Measurements from ENCODE around the gene TNS2. TPM values are rescaled to one million over a fixed set of nuclear protein-coding genes. Genes with fewer than 3 reads are reported as not detected.

TNS2 gene
- total and polyA plus RNA-seq, 5 experiments from 2014 or later: 0.13 to 3.0 (median 1.3) TPM; not detected in 1

DNA sequence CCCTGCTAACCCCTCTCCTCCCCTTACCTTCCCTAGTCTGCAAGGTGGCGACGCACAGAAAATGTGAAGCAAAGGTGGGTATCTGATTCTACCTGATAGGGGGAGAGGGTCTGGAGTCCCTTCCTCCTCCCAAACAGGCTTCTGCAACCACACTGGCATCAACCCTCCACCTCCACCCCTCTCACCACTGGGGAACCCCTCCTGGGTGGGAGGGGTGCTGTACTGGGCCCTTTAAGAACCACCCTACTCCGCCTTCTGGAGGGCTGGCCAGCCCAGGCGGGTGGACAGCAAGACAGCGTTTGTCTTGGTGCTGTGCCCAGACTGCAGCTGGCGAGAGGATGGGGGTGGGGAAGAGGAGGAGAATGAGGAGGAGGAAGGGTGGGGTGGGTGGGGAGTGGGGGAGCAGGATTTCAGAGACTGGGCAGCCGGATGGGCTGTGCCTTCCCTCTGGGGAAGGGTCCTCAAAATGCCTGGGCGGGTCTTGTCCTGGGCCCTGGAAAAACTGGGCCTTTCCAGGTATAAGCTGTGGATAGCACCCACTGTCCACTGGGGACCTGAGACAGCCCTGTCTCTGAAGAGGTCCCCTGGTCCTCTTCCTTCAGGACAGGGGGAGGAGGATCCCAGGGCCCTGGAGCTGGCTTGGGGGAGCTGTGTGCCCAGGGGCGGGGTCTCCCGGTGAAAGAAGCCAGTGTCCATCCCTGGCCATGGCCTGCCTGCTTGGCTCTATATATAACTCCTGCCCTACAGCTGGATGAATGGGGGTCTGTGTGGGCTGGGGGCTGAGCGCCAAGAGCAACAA lies 2.8 kb downstream of the TNS2 start:
- DNase-seq (no peak), ATAC-seq (no peak)
- Mint-ChIP-seq H3K4me1 (peaks cover 7 to 21% (median 18%) of the 10 kb centered on the region in 4 donors), H3K4me3 (peak overlapping the region in 2 of 10 donors; percentile 34 to 43), H3K27ac (peak overlapping the region in 3 of 10 donors; percentile 29 to 65 (median 56)), H3K36me3 (no peaks in the 10 kb centered on the region), H3K9me3 (no peaks in the 10 kb centered on the region), H3K27me3 (peaks cover 0 to 2% (median 0%) of the 10 kb centered on the region in 5 donors)
- POLR2A ChIA-PET: interaction anchor here (0.9 to 3.9 kb wide), 4 partner anchors 14 to 268 kb away, joined by 3 to 16 read pairs (median 4); partner anchors contain the start of genes AAAS and SPRYD3

- no peaks in the 10 kb centered on the region for H3K9me3 Mint-ChIP-seq
- H3K4me3 Mint-ChIP-seq: peak overlapping the region; percentile 90 to 99 (median 96)
- DNase-seq: peak; percentile 39 to 81 (median 60)
- peaks cover 7 to 21% (median 17%) of the 10 kb centered on the region in 4 donors for H3K4me1 Mint-ChIP-seq
- peak; percentile 49 to 60 for ATAC-seq
- H3K27ac Mint-ChIP-seq: peak overlapping the region; percentile 82 to 97 (median 94)
- H3K36me3 Mint-ChIP-seq: no peaks in the 10 kb centered on the region
- H3K27me3 Mint-ChIP-seq: peaks cover 0 to 2% (median 0%) of the 10 kb centered on the region in 5 donors
- POLR2A ChIA-PET: interaction anchor here (0.5 to 3.9 kb wide), 13 partner anchors 9 to 472 kb away, joined by 3 to 16 read pairs (median 3); partner anchors contain the start of genes AAAS, IGFBP6 and SPRYD3
Measured at GRCh38 chr12:53053218-53054111, 3.6 kb downstream of the TNS2 start.

GRCh38 chr12:53054112-53054878 lies 4.4 kb downstream of the TNS2 start:
- Mint-ChIP-seq H3K36me3 (no peaks in the 10 kb centered on the region), H3K27me3 (peaks cover 0 to 2% (median 0%) of the 10 kb centered on the region in 5 donors), H3K27ac (peak overlapping the region; percentile 82 to 97 (median 94)), H3K9me3 (no peaks in the 10 kb centered on the region), H3K4me3 (peak overlapping the region; percentile 90 to 99 (median 96)), H3K4me1 (peaks cover 7 to 21% (median 16%) of the 10 kb centered on the region in 4 donors)
- POLR2A ChIA-PET: interaction anchor here (0.5 to 3.9 kb wide), 16 partner anchors 10 to 471 kb away, joined by 3 to 16 read pairs (median 3); partner anchors contain the start of genes AAAS, IGFBP6 and SPRYD3
- ATAC-seq (peak; percentile 89), DNase-seq (peak; percentile 87 to 96 (median 92))

DNA sequence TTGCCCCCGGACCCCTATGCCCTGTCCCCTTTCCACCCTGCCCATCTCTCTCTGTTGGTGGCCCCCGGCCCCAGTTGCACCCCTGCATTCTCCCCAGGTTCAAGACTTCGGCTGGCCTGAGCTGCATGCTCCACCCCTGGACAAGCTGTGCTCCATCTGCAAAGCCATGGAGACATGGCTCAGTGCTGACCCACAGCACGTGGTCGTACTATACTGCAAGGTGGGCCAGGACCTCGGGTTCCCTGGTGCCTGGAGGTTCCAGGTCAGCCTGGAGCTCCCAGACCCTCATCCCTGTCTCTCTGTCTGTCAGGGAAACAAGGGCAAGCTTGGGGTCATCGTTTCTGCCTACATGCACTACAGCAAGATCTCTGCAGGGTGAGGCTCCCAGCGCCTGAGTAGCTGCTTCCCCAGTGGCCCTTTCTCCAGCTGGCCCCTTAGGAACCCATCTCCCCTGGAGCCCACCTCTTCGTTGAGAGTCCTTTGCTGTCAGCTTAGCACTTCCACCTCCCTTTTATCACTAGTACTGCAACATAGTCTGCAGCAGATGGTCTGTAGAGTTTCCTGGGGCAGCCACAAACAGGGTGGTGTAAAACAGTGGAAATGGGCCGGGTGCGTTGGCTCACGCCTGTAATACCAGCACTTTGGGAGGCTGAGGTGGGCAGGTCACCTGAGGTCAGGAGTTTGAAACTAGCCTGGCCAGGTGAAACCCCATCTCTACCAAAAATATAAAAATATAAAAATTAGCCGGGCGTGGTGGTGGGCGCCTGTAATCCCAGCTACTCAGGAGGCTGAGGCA lies 5.8 kb downstream of the TNS2 start:
- H3K9me3 Mint-ChIP-seq: no peaks in the 10 kb centered on the region
- peak overlapping the region in 4 of 10 donors; percentile 3 to 85 (median 56) for H3K27ac Mint-ChIP-seq
- peaks cover 0 to 2% (median 0%) of the 10 kb centered on the region in 5 donors for H3K27me3 Mint-ChIP-seq
- H3K4me1 Mint-ChIP-seq: peaks cover 7 to 21% (median 16%) of the 10 kb centered on the region in 4 donors
- DNase-seq: peak in 1 of 10 donors; percentile 57
- no peaks in the 10 kb centered on the region for H3K36me3 Mint-ChIP-seq
- POLR2A ChIA-PET: interaction anchor here (0.6 to 3.9 kb wide), 6 partner anchors 15 to 48 kb away, joined by 3 to 16 read pairs (median 6); partner anchors contain the start of gene SPRYD3
- no peak for ATAC-seq
- peak overlapping the region in 8 of 10 donors; percentile 20 to 99 (median 53) for H3K4me3 Mint-ChIP-seq

GRCh38 chr12:53056296-53056695 lies 6.4 kb downstream of the TNS2 start:
- H3K27ac Mint-ChIP-seq: peak overlapping the region in 1 of 10 donors; percentile 34
- POLR2A ChIA-PET: interaction anchor here (0.6 to 3.9 kb wide), 6 partner anchors 9 to 49 kb away, joined by 3 to 16 read pairs (median 5); partner anchors contain the start of gene SPRYD3
- ATAC-seq: no peak
- no peak for DNase-seq
- H3K9me3 Mint-ChIP-seq: no peaks in the 10 kb centered on the region
- no peaks in the 10 kb centered on the region for H3K36me3 Mint-ChIP-seq
- peak overlapping the region in 2 of 10 donors; percentile 29 to 40 for H3K4me3 Mint-ChIP-seq
- peaks cover 0 to 2% (median 0%) of the 10 kb centered on the region in 5 donors for H3K27me3 Mint-ChIP-seq
- H3K4me1 Mint-ChIP-seq: peaks cover 7 to 23% (median 19%) of the 10 kb centered on the region in 4 donors

DNA sequence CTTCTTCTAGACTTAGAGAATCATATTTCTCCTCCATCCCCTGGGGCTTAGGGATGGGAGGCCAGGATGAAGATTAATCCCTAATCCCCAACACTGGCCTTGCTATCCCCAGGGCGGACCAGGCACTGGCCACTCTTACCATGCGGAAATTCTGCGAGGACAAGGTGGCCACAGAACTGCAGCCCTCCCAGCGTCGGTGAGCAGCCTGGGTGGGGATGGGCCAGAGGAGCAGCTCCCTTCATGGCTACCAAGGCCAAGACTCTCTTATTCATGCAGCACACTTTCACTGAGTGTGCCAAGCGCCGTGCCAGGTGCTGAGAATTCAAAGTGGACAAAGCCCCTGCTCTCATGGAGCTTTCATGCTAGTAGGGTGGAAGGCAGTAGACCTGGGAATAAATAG lies 7.0 kb downstream of the TNS2 start:
- H3K9me3 Mint-ChIP-seq: no peaks in the 10 kb centered on the region
- POLR2A ChIA-PET: interaction anchor here (1.9 kb wide), 1 partner anchor 9 kb away, joined by 5 read pairs; no protein-coding TSS in a partner anchor
- ATAC-seq (no peak), DNase-seq (peak in 1 of 10 donors; percentile 54)
- no peaks in the 10 kb centered on the region for H3K36me3 Mint-ChIP-seq
- H3K4me1 Mint-ChIP-seq: peaks cover 7 to 27% (median 19%) of the 10 kb centered on the region in 4 donors
- no peak overlapping the region for H3K4me3 Mint-ChIP-seq
- H3K27me3 Mint-ChIP-seq: peaks cover 0 to 2% (median 0%) of the 10 kb centered on the region in 5 donors
- peak overlapping the region in 1 of 10 donors; percentile 63 for H3K27ac Mint-ChIP-seq

GRCh38 chr12:53057816-53058500 lies 8.1 kb downstream of the TNS2 start:
- ATAC-seq: no peak
- H3K4me1 Mint-ChIP-seq: peaks cover 7 to 27% (median 18%) of the 10 kb centered on the region in 4 donors
- no peak overlapping the region for H3K4me3 Mint-ChIP-seq
- DNase-seq: peak in 1 of 10 donors; percentile 62
- H3K36me3 Mint-ChIP-seq: no peaks in the 10 kb centered on the region
- peak overlapping the region in 4 of 10 donors; percentile 47 to 86 (median 48) for H3K27ac Mint-ChIP-seq
- POLR2A ChIA-PET: interaction anchor here (1.9 kb wide), 1 partner anchor 10 kb away, joined by 5 read pairs; no protein-coding TSS in a partner anchor
- H3K9me3 Mint-ChIP-seq: no peaks in the 10 kb centered on the region
- peaks cover 0 to 2% (median 0%) of the 10 kb centered on the region in 5 donors for H3K27me3 Mint-ChIP-seq

DNA sequence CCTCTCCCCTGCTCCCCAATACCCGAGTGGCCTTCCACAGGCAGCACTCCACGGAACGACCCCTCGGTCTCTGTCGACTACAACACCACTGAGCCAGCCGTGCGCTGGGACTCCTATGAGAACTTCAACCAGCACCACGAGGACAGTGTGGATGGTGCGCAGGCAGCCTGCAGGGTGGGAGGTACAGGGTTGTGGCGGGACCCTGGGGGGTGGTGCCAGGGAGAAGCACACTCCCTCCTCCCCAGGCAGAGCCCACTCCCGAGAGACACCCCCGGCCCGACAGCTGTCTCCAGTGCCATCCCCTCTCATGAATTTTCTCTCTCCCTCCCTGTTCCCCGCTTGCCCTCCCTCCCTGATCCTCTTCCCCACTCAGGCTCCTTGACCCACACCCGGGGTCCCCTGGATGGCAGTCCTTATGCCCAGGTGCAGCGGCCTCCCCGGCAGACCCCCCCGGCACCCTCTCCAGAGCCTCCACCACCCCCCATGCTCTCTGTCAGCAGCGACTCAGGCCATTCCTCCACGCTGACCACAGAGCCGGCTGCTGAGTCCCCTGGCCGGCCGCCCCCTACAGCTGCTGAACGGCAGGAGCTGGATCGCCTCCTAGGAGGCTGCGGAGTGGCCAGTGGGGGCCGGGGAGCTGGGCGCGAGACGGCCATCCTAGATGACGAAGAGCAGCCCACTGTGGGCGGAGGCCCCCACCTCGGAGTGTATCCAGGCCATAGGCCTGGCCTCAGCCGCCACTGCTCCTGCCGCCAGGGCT lies 9.0 kb downstream of the TNS2 start:
- Mint-ChIP-seq H3K4me1 (peaks cover 4 to 21% (median 12%) of the 10 kb centered on the region in 4 donors), H3K4me3 (no peak overlapping the region), H3K9me3 (no peaks in the 10 kb centered on the region), H3K27me3 (peaks cover 0 to 2% (median 0%) of the 10 kb centered on the region in 5 donors), H3K36me3 (peaks cover 0 to 5% (median 0%) of the 10 kb centered on the region in 3 donors), H3K27ac (no peak overlapping the region)
- ATAC-seq: no peak
- POLR2A ChIA-PET: no interaction called here
- peak in 1 of 10 donors; percentile 55 for DNase-seq

GRCh38 chr12:53059434-53060063 lies 9.7 kb downstream of the TNS2 start:
- Mint-ChIP-seq H3K27ac (no peak overlapping the region), H3K9me3 (no peaks in the 10 kb centered on the region), H3K36me3 (peaks cover 0 to 10% (median 0%) of the 10 kb centered on the region in 3 donors), H3K4me1 (peaks cover 0 to 15% (median 7%) of the 10 kb centered on the region in 4 donors), H3K27me3 (peaks cover 0 to 2% (median 0%) of the 10 kb centered on the region in 5 donors), H3K4me3 (no peak overlapping the region)
- DNase-seq (peak in 1 of 10 donors; percentile 50), ATAC-seq (no peak)
- POLR2A ChIA-PET: interaction anchor here (0.6 kb wide), 1 partner anchor 157 kb away, joined by 4 read pairs; no protein-coding TSS in a partner anchor

Measured in naive thymus-derived CD8-positive, alpha-beta T cell (primary cell).